D721Med (cell line): ENCODE data around the gene FRY.
"Not testable (repeated sequence)": the region's sequence is repeated elsewhere in the genome, so short reads cannot be mapped to it uniquely, and the experiment has no call there.

Source experiments
- DNase-seq: peaks from one replicate; pipeline ENCODE4 v3.0.0; 2011; ENCODE audit warnings: low spot score; ENCODE audit not compliant: insufficient read length
- FAIRE-seq: peaks from 2 replicates; lab custom pipeline; 2011; peaks lifted over from hg19 to GRCh38; lab: Jason Lieb, UNC
- TF ChIP-seq, protein P1 (sequence below): IDR thresholded peaks from 2 replicates; pipeline ENCODE4 v1.5.1; 2012; ENCODE audit warnings: mild to moderate bottlenecking, control low read depth; ENCODE audit not compliant: insufficient read depth; ENCODE audit errors: missing control alignments

FRY gene

DNA sequence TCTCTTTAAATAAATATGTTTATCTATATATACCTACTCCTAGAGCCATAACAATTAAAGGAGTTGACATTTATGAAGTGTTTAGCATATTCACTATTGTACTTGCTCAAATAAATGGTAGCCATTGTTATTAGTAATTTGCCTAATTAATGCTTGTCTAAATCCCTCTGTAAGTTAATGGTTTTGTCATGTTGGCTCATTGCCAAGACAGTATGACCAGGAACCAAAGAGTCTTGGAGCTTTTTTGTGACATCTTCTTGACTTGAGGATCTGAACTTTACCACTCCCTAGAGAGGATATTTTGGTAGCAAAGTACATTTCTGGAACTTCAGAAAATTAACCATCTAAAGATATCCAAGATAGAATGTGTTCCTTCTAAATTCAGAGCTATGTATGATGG is 15.5 kb downstream of the FRY start:
- DNase-seq (no peak), FAIRE-seq (no peak)
- TF ChIP-seq, protein P1, sequence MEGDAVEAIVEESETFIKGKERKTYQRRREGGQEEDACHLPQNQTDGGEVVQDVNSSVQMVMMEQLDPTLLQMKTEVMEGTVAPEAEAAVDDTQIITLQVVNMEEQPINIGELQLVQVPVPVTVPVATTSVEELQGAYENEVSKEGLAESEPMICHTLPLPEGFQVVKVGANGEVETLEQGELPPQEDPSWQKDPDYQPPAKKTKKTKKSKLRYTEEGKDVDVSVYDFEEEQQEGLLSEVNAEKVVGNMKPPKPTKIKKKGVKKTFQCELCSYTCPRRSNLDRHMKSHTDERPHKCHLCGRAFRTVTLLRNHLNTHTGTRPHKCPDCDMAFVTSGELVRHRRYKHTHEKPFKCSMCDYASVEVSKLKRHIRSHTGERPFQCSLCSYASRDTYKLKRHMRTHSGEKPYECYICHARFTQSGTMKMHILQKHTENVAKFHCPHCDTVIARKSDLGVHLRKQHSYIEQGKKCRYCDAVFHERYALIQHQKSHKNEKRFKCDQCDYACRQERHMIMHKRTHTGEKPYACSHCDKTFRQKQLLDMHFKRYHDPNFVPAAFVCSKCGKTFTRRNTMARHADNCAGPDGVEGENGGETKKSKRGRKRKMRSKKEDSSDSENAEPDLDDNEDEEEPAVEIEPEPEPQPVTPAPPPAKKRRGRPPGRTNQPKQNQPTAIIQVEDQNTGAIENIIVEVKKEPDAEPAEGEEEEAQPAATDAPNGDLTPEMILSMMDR, result no peak

GRCh38 chr13:32047793-32048192 is 16.2 kb downstream of the FRY start:
- FAIRE-seq, result no peak
- TF ChIP-seq, protein P1, result no peak

GRCh38 chr13:32048816-32049215 is 17.2 kb downstream of the FRY start:
- TF ChIP-seq, protein P1, result no peak
- DNase-seq (no peak), FAIRE-seq (no peak)

More at GRCh38 chr13:32047793-32048192, 16.2 kb downstream of the FRY start:
- DNase-seq, result no peak

DNA sequence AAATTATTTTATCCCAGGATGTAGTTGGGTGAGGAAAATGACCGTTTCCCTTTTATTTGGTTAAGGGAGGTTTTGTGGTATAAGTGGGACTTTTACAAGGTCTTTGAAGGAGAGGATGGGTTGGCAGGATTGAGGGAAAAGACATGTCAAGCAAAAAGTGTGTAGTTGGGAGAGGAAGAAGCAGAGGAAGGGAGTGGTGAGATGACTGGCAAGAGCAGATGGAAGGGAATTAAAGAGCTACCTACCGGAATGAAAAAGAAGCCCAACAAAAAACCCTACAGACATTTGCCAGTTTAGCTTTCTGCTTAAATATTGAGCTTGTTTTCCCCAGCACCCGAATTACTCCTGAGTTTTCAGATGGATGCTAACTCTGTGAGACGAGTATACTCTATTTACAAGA is 19.6 kb downstream of the FRY start:
- TF ChIP-seq, protein P1, result no peak

GRCh38 chr13:32056316-32056715 is 24.7 kb downstream of the FRY start:
- no peak for DNase-seq
- TF ChIP-seq, protein P1, result no peak
- FAIRE-seq, result no peak

More for the DNA sequence above, 19.6 kb downstream of the FRY start:
- DNase-seq (no peak), FAIRE-seq (no peak)

GRCh38 chr13:32057325-32057724 is 25.8 kb downstream of the FRY start:
- FAIRE-seq, DNase-seq: not testable (repeated sequence)

- FAIRE-seq, result no peak
- TF ChIP-seq, protein P1, result no peak
- DNase-seq, result no peak
Measured at GRCh38 chr13:32059511-32059984, 28.0 kb downstream of the FRY start.
